OCI-LY1 (cell line): ENCODE measurements around the gene UMODL1.

Experiments used
- H2AFZ ChIP-seq: fragments of 200-600 bp; sonication (generic), shearing (Covaris generic); 2 replicates; pipeline ENCODE4 v1.6.0; 2014; ENCODE audit warnings: antibody characterized with exemption, mild to moderate bottlenecking, low read length
- H3F3A ChIP-seq: fragments of 200-600 bp; sonication (generic), shearing (Covaris generic); 2 replicates; pipeline ENCODE4 v1.6.0; 2014; ENCODE audit warnings: mild to moderate bottlenecking, antibody characterized with exemption, low read length, moderate library complexity; ENCODE audit not compliant: insufficient read depth
- H3K27ac ChIP-seq: fragments of 200-600 bp; sonication (generic); 2 replicates; pipeline ENCODE4 v1.5.1; 2014; ENCODE audit warnings: low read length, mixed run types, mild to moderate bottlenecking, low read depth; ENCODE audit not compliant: poor library complexity, severe bottlenecking
- H3K27me3 ChIP-seq: fragments of 200-600 bp; sonication (generic); 2 replicates; pipeline ENCODE4 v1.6.0; 2014; ENCODE audit warnings: antibody characterized with exemption, mild to moderate bottlenecking, low read length, moderate library complexity; ENCODE audit not compliant: insufficient read depth
- H3K36me3 ChIP-seq: fragments of 200-600 bp; sonication (generic); 2 replicates; pipeline ENCODE4 v1.6.1; 2014; ENCODE audit warnings: mild to moderate bottlenecking, antibody characterized with exemption, low read length, moderate library complexity, mixed read lengths; ENCODE audit not compliant: insufficient read depth
- H3K4me1 ChIP-seq: fragments of 200-600 bp; sonication (generic); 2 replicates; pipeline ENCODE4 v1.5.1; 2014; ENCODE audit warnings: mild to moderate bottlenecking, low read length, moderate library complexity; ENCODE audit not compliant: insufficient read depth, severe bottlenecking
- H3K4me2 ChIP-seq: fragments of 200-600 bp; sonication (generic), shearing (Covaris generic); 2 replicates; pipeline ENCODE4 v1.6.1; 2014; ENCODE audit warnings: low read length
- H3K4me3 ChIP-seq: fragments of 200-600 bp; sonication (generic); 2 replicates; pipeline ENCODE4 v1.5.1; 2014; ENCODE audit warnings: low read length, low read depth, mild to moderate bottlenecking, mixed read lengths; ENCODE audit not compliant: poor library complexity, severe bottlenecking
- H3K79me2 ChIP-seq: fragments of 200-600 bp; shearing (Covaris generic); 2 replicates; pipeline ENCODE4 v1.6.1; 2016; ENCODE audit warnings: mixed run types, low read length, mixed read lengths; ENCODE audit not compliant: insufficient read depth
- H3K9ac ChIP-seq: fragments of 200-600 bp; sonication (generic), shearing (Covaris generic); 2 replicates; pipeline ENCODE4 v1.6.1; 2014; ENCODE audit warnings: mild to moderate bottlenecking, low read length, mixed read lengths
- H3K9me2 ChIP-seq: fragments of 200-600 bp; sonication (generic), shearing (Covaris generic); 2 replicates; pipeline ENCODE4 v1.6.1; 2014; ENCODE audit warnings: low read depth, mild to moderate bottlenecking, low read length, mixed read lengths
- H3K9me3 ChIP-seq: fragments of 200-600 bp; shearing (Covaris generic); 2 replicates; pipeline ENCODE4 v1.6.1; 2014; ENCODE audit warnings: low read length, mixed read lengths
- H4K20me1 ChIP-seq: fragments of 200-600 bp; sonication (generic), shearing (Covaris generic); 2 replicates; pipeline ENCODE4 v1.6.0; 2016; ENCODE audit warnings: mild to moderate bottlenecking, low read length; ENCODE audit not compliant: insufficient read depth
- EZH2 ChIP-seq: fragments of 200-600 bp; sonication (generic), shearing (Covaris generic); IDR thresholded peaks from 2 replicates; pipeline ENCODE4 v1.8.0; 2017; ENCODE audit warnings: borderline replicate concordance, mixed run types, mild to moderate bottlenecking, antibody characterized with exemption, low read length, moderate library complexity, mixed read lengths
- TF ChIP-seq, protein P1 (sequence below): fragments of 200-600 bp; sonication (generic), shearing (Covaris generic); IDR thresholded peaks from 2 replicates; pipeline ENCODE4 v1.5.1; 2017; ENCODE audit warnings: mild to moderate bottlenecking, antibody characterized with exemption, low read length, moderate library complexity, mixed read lengths

UMODL1 gene

DNA sequence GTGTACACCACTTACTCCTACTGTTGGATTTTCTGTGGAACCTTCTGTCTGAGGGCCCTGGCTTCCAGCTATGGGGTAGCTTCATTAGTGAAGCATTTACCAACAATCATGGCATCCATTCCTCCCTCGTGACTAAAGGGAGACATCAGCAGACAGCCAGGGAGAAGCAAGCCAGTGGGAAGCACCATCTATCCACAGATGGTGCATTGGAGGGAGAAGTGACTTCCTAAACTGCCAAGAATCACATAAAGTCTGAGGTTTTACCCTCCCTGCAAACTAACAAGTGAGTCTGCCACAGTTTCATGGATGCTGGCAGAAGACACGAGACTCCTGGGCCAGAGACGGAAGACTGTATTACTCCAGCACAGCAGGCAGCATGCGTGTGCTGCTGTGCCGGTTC, 31.4 kb downstream of the UMODL1 start:
- Histone ChIP-seq H3K27me3 (peaks cover 13% of the 10 kb centered on the region; the same call in 1 of the 2 replicates), H3K4me2 (no peak overlapping the region)

DNA sequence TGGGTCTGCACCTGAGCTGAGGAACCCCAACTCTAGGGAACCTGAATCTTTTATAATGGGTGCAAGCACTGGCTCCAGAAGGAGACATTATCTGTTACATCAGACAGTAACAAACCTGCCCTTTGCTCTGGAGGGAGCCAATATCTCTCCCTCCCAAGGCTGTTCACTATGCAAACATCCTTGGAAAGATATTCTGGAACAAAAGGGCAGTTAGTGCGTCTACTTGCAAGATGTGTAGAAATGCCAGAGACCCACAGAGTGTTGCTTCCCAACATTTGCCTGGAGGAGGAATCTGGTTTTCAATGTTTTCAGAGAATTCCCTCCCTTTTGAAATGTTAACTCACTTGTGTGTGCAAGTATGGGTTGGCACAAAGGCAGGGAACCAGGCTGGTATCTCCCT, 31.9 kb downstream of the UMODL1 start:
- Histone ChIP-seq H3K27ac (no peak overlapping the region), H3K9me2 (no peaks in the 10 kb centered on the region), H3F3A (no peaks in the 10 kb centered on the region), H3K79me2 (no peaks in the 10 kb centered on the region), H3K36me3 (no peaks in the 10 kb centered on the region), H3K9ac (no peak overlapping the region), H3K4me2 (no peak overlapping the region), H4K20me1 (no peaks in the 10 kb centered on the region), H3K4me3 (no peak overlapping the region), H3K4me1 (peaks cover 27% of the 10 kb centered on the region), H2AFZ (no peak overlapping the region), H3K27me3 (peaks cover 13% of the 10 kb centered on the region; the same call in 1 of the 2 replicates), H3K9me3 (no peaks in the 10 kb centered on the region)
- TF ChIP-seq EZH2 = no peak
- TF ChIP-seq, protein P1, sequence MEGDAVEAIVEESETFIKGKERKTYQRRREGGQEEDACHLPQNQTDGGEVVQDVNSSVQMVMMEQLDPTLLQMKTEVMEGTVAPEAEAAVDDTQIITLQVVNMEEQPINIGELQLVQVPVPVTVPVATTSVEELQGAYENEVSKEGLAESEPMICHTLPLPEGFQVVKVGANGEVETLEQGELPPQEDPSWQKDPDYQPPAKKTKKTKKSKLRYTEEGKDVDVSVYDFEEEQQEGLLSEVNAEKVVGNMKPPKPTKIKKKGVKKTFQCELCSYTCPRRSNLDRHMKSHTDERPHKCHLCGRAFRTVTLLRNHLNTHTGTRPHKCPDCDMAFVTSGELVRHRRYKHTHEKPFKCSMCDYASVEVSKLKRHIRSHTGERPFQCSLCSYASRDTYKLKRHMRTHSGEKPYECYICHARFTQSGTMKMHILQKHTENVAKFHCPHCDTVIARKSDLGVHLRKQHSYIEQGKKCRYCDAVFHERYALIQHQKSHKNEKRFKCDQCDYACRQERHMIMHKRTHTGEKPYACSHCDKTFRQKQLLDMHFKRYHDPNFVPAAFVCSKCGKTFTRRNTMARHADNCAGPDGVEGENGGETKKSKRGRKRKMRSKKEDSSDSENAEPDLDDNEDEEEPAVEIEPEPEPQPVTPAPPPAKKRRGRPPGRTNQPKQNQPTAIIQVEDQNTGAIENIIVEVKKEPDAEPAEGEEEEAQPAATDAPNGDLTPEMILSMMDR = no peak

More for the DNA sequence above, 31.4 kb downstream of the UMODL1 start:
- H3F3A ChIP-seq = no peaks in the 10 kb centered on the region
- H3K27ac ChIP-seq = no peak overlapping the region
- H4K20me1 ChIP-seq = no peaks in the 10 kb centered on the region
- H3K9me2 ChIP-seq = no peaks in the 10 kb centered on the region
- peaks cover 23% of the 10 kb centered on the region for H3K4me1 ChIP-seq
- H2AFZ ChIP-seq = no peak overlapping the region
- no peaks in the 10 kb centered on the region for H3K9me3 ChIP-seq
- TF ChIP-seq, protein P1 = no peak
- no peak for TF ChIP-seq EZH2
- H3K36me3 ChIP-seq = no peaks in the 10 kb centered on the region
- no peak overlapping the region for H3K4me3 ChIP-seq
- no peaks in the 10 kb centered on the region for H3K79me2 ChIP-seq
- no peak overlapping the region for H3K9ac ChIP-seq

DNA sequence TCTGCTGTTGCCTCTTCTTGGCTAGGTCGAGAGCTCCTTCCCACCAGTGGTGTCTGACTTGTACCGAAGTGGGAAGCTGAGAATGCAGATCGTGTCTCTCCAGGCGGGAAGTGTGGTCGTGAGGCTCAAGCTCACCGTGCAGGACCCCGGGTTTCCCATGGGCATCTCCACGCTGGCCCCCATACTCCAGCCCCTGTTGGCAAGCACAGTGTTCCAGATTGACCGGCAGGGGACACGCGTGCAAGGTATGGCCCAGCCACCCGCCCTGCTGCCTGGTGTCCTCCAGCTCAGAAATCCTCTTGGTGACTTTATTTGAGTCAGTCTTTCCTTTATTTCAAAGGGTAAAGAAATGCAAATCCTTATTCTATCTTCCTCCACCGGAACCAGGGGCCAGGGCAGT, 32.7 kb downstream of the UMODL1 start:
- TF ChIP-seq, protein P1 = no peak
- no peak for TF ChIP-seq EZH2
- peaks cover 13% of the 10 kb centered on the region; the same call in 1 of the 2 replicates for H3K27me3 ChIP-seq
- no peak overlapping the region for H3K4me2 ChIP-seq
- H3K9ac ChIP-seq = no peak overlapping the region
- no peak overlapping the region for H3K27ac ChIP-seq
- peaks cover 34% of the 10 kb centered on the region for H3K4me1 ChIP-seq
- H3K36me3 ChIP-seq = no peaks in the 10 kb centered on the region
- H3K9me2 ChIP-seq = no peaks in the 10 kb centered on the region
- no peaks in the 10 kb centered on the region for H3K9me3 ChIP-seq
- H3K4me3 ChIP-seq = no peak overlapping the region
- H2AFZ ChIP-seq = no peak overlapping the region
- H3K79me2 ChIP-seq = no peaks in the 10 kb centered on the region
- H3F3A ChIP-seq = no peaks in the 10 kb centered on the region
- H4K20me1 ChIP-seq = no peaks in the 10 kb centered on the region
